ENCODE data around the gene CTH. TPM values are rescaled to one million over a fixed set of nuclear protein-coding genes. Genes with fewer than 3 reads are reported as not detected.
"Not testable (repeated sequence)": the region's sequence is repeated elsewhere in the genome, so short reads cannot be mapped to it uniquely, and the experiment has no call there.

The CTH gene
- total RNA-seq, 1 experiment from 2014 or later = 4.7 TPM

GRCh38 chr1:70459496-70460225, 48.6 kb downstream of the CTH start:
- no peak for TF ChIP-seq POLR2AphosphoS5 (IDR thresholded peaks at IDR 0.05; ENCODE audit: low read depth, low read length)
- TF ChIP-seq REST (IDR thresholded peaks at IDR 0.05; ENCODE audit: insufficient read depth in 1 of 2, low read depth in 2 of 2, low read length in 1 of 2) = no peak
- no peak for TF ChIP-seq CTCF (IDR thresholded peaks at IDR 0.05)
- no peak for TF ChIP-seq TCF7L2 (IDR thresholded peaks at IDR 0.05; ENCODE audit: low read depth, low read length)
- no peak for TF ChIP-seq SIN3A (IDR thresholded peaks at IDR 0.05; ENCODE audit: borderline replicate concordance, insufficient read depth, low read depth, low read length)
- peaks cover 2% of the 10 kb centered on the region; the same call in 1 of the 2 replicates for H3K27me3 ChIP-seq (ENCODE audit: control insufficient read depth, insufficient read depth, low read length)
- CTCF ChIA-PET = no interaction called here
- H3K9me3 ChIP-seq (ENCODE audit: control insufficient read depth, insufficient read depth, low read depth, low read length) = no peaks in the 10 kb centered on the region
- no TSS peak for BruUV-seq (replicated peaks)
- ATAC-seq (peak; percentile 62), DNase-seq (ENCODE audit: low read depth, low spot score) (no peak)
- no peak overlapping the region for H3K4me3 ChIP-seq (ENCODE audit: low read depth in 2 of 2, low read length in 2 of 2)
- in situ Hi-C loops (cut with HindIII; ENCODE audit: low pct_unique_long_range_greater_than_20kb, low sequenced_read_pairs) = no loop called here
- intact Hi-C loops (cut with micrococcal nuclease; ENCODE audit: unreplicated experiment) = no loop called here
- no peaks in the 10 kb centered on the region for H3K4me1 ChIP-seq (ENCODE audit: control insufficient read depth, insufficient read depth, low read length)
- H3K27ac ChIP-seq (ENCODE audit: low read length) = no peak overlapping the region
- POLR2A ChIA-PET = no interaction called here
- H3K36me3 ChIP-seq (ENCODE audit: control insufficient read depth, insufficient read depth, low read length) = no peaks in the 10 kb centered on the region

GRCh38 chr1:70460740-70461713, 50.0 kb downstream of the CTH start:
- CTCF ChIA-PET; POLR2A ChIA-PET; H3K4me1 ChIP-seq (ENCODE audit: control insufficient read depth, insufficient read depth, low read length); DNase-seq (ENCODE audit: low read depth, low spot score); H3K27me3 ChIP-seq (ENCODE audit: control insufficient read depth, insufficient read depth, low read length); in situ Hi-C loops (cut with HindIII; ENCODE audit: low pct_unique_long_range_greater_than_20kb, low sequenced_read_pairs); H3K9me3 ChIP-seq (ENCODE audit: control insufficient read depth, insufficient read depth, low read depth, low read length); ATAC-seq; intact Hi-C loops (cut with micrococcal nuclease; ENCODE audit: unreplicated experiment); H3K4me3 ChIP-seq (ENCODE audit: low read depth in 2 of 2, low read length in 2 of 2); BruUV-seq (replicated peaks); H3K27ac ChIP-seq (ENCODE audit: low read length); H3K36me3 ChIP-seq (ENCODE audit: control insufficient read depth, insufficient read depth, low read length): not testable (repeated sequence)

Measured in Panc1 (cell line).